ENCODE data around the gene WDR4.

- TF ChIP-seq CTCF (IDR thresholded peaks at IDR 0.05; ENCODE audit: low read depth, low read length, poor library complexity, severe bottlenecking): no peak
- TF ChIP-seq EZH2phosphoT487 (IDR thresholded peaks at IDR 0.05; ENCODE audit: borderline replicate concordance, low read length): no peak
These were observed 21.1 kb upstream of the WDR4 start for GRCh38 chr21:42900446-42900845.
